ENCODE data around the gene USP9X.

- TF ChIP-seq CTCF (IDR thresholded peaks at IDR 0.05) (no peak), ZFX (IDR thresholded peaks at IDR 0.05; ENCODE audit: borderline replicate concordance) (no peak)
Observed at GRCh38 chrX:41189156-41189555, 103.9 kb downstream of the USP9X start.

Measured in 22Rv1 (cell line).